ENCODE measurements around the gene SULT4A1.

SULT4A1 gene

GRCh38 chr22:43845981-43846380, 16.3 kb downstream of the SULT4A1 start:
- Histone ChIP-seq H3K27ac (ENCODE audit: low read length) (no peak overlapping the region), H3K4me3 (ENCODE audit: low read length) (no peak overlapping the region), H3K9me3 (ENCODE audit: control insufficient read depth, insufficient read depth, low read length) (no peaks in the 10 kb centered on the region), H3K27me3 (ENCODE audit: control insufficient read depth, insufficient read depth, low read length) (no peaks in the 10 kb centered on the region), H3K4me1 (ENCODE audit: control insufficient read depth, insufficient read depth, low read length) (peaks cover 2% of the 10 kb centered on the region; the same call in 1 of the 2 replicates), H3K36me3 (ENCODE audit: control insufficient read depth, insufficient read depth, low read length) (no peaks in the 10 kb centered on the region)
- WGBS (ENCODE audit: insufficient coverage, insufficient read length), result no CpG with 5 or more reads among the region's 11 CpGs
- no peak for DNase-seq (ENCODE audit: low read depth, low spot score)

- no peak overlapping the region for H3K4me3 ChIP-seq (ENCODE audit: low read length)
- no peak overlapping the region for H3K27ac ChIP-seq (ENCODE audit: low read length)
- no peak for DNase-seq (ENCODE audit: low read depth, low spot score)
- H3K9me3 ChIP-seq (ENCODE audit: control insufficient read depth, insufficient read depth, low read length), result no peaks in the 10 kb centered on the region
- peaks cover 2% of the 10 kb centered on the region; the same call in 1 of the 2 replicates for H3K4me1 ChIP-seq (ENCODE audit: control insufficient read depth, insufficient read depth, low read length)
- WGBS (ENCODE audit: insufficient coverage, insufficient read length), result no CpG with 5 or more reads among the region's 31 CpGs
- H3K36me3 ChIP-seq (ENCODE audit: control insufficient read depth, insufficient read depth, low read length), result no peaks in the 10 kb centered on the region
- H3K27me3 ChIP-seq (ENCODE audit: control insufficient read depth, insufficient read depth, low read length), result no peaks in the 10 kb centered on the region
These were observed 17.5 kb downstream of the SULT4A1 start for GRCh38 chr22:43844560-43845545.

GRCh38 chr22:43843783-43844530, 18.4 kb downstream of the SULT4A1 start:
- Histone ChIP-seq H3K4me3 (ENCODE audit: low read length) (no peak overlapping the region), H3K9me3 (ENCODE audit: control insufficient read depth, insufficient read depth, low read length) (no peaks in the 10 kb centered on the region), H3K36me3 (ENCODE audit: control insufficient read depth, insufficient read depth, low read length) (no peaks in the 10 kb centered on the region), H3K4me1 (ENCODE audit: control insufficient read depth, insufficient read depth, low read length) (peaks cover 2% of the 10 kb centered on the region; the same call in 1 of the 2 replicates), H3K27me3 (ENCODE audit: control insufficient read depth, insufficient read depth, low read length) (no peaks in the 10 kb centered on the region), H3K27ac (ENCODE audit: low read length) (no peak overlapping the region)
- no CpG with 5 or more reads among the region's 21 CpGs for WGBS (ENCODE audit: insufficient coverage, insufficient read length)
- DNase-seq (ENCODE audit: low read depth, low spot score), result no peak

- no peak overlapping the region for H3K27ac ChIP-seq (ENCODE audit: low read length)
These were observed 20.6 kb downstream of the SULT4A1 start for GRCh38 chr22:43841742-43842141.

GRCh38 chr22:43840851-43841250, 21.5 kb downstream of the SULT4A1 start:
- no peaks in the 10 kb centered on the region for H3K27me3 ChIP-seq (ENCODE audit: control insufficient read depth, insufficient read depth, low read length)
- DNase-seq (ENCODE audit: low read depth, low spot score), result no peak
- H3K27ac ChIP-seq (ENCODE audit: low read length), result no peak overlapping the region
- H3K4me3 ChIP-seq (ENCODE audit: low read length), result no peak overlapping the region
- H3K4me1 ChIP-seq (ENCODE audit: control insufficient read depth, insufficient read depth, low read length), result no peaks in the 10 kb centered on the region
- no peaks in the 10 kb centered on the region for H3K9me3 ChIP-seq (ENCODE audit: control insufficient read depth, insufficient read depth, low read length)
- WGBS (ENCODE audit: insufficient coverage, insufficient read length), result no CpG with 5 or more reads among the region's 16 CpGs
- H3K36me3 ChIP-seq (ENCODE audit: control insufficient read depth, insufficient read depth, low read length), result peaks cover 10% of the 10 kb centered on the region

More at GRCh38 chr22:43841742-43842141, 20.6 kb downstream of the SULT4A1 start:
- H3K4me1 ChIP-seq (ENCODE audit: control insufficient read depth, insufficient read depth, low read length), result peaks cover 2% of the 10 kb centered on the region; the same call in 1 of the 2 replicates
- no peaks in the 10 kb centered on the region for H3K9me3 ChIP-seq (ENCODE audit: control insufficient read depth, insufficient read depth, low read length)
- no peak overlapping the region for H3K4me3 ChIP-seq (ENCODE audit: low read length)
- H3K27me3 ChIP-seq (ENCODE audit: control insufficient read depth, insufficient read depth, low read length), result no peaks in the 10 kb centered on the region
- peaks cover 9% of the 10 kb centered on the region for H3K36me3 ChIP-seq (ENCODE audit: control insufficient read depth, insufficient read depth, low read length)
- no CpG with 5 or more reads among the region's 21 CpGs for WGBS (ENCODE audit: insufficient coverage, insufficient read length)
- DNase-seq (ENCODE audit: low read depth, low spot score), result no peak

GRCh38 chr22:43840431-43840830, 21.9 kb downstream of the SULT4A1 start:
- Histone ChIP-seq H3K4me3 (ENCODE audit: low read length) (no peak overlapping the region), H3K4me1 (ENCODE audit: control insufficient read depth, insufficient read depth, low read length) (no peaks in the 10 kb centered on the region), H3K9me3 (ENCODE audit: control insufficient read depth, insufficient read depth, low read length) (no peaks in the 10 kb centered on the region), H3K36me3 (ENCODE audit: control insufficient read depth, insufficient read depth, low read length) (peaks cover 13% of the 10 kb centered on the region), H3K27ac (ENCODE audit: low read length) (no peak overlapping the region), H3K27me3 (ENCODE audit: control insufficient read depth, insufficient read depth, low read length) (no peaks in the 10 kb centered on the region)
- no peak for DNase-seq (ENCODE audit: low read depth, low spot score)
- no CpG with 5 or more reads among the region's 13 CpGs for WGBS (ENCODE audit: insufficient coverage, insufficient read length)

GRCh38 chr22:43839781-43840180, 22.5 kb downstream of the SULT4A1 start:
- DNase-seq (ENCODE audit: low read depth, low spot score), result no peak

GRCh38 chr22:43838571-43839307, 23.6 kb downstream of the SULT4A1 start:
- Histone ChIP-seq H3K9me3 (ENCODE audit: control insufficient read depth, insufficient read depth, low read length) (no peaks in the 10 kb centered on the region), H3K36me3 (ENCODE audit: control insufficient read depth, insufficient read depth, low read length) (peaks cover 13% of the 10 kb centered on the region), H3K27ac (ENCODE audit: low read length) (no peak overlapping the region), H3K4me3 (ENCODE audit: low read length) (no peak overlapping the region), H3K27me3 (ENCODE audit: control insufficient read depth, insufficient read depth, low read length) (no peaks in the 10 kb centered on the region), H3K4me1 (ENCODE audit: control insufficient read depth, insufficient read depth, low read length) (no peaks in the 10 kb centered on the region)
- no CpG with 5 or more reads among the region's 25 CpGs for WGBS (ENCODE audit: insufficient coverage, insufficient read length)
- no peak for DNase-seq (ENCODE audit: low read depth, low spot score)

More at GRCh38 chr22:43839781-43840180, 22.5 kb downstream of the SULT4A1 start:
- no peak overlapping the region for H3K27ac ChIP-seq (ENCODE audit: low read length)
- no CpG with 5 or more reads among the region's 8 CpGs for WGBS (ENCODE audit: insufficient coverage, insufficient read length)
- no peaks in the 10 kb centered on the region for H3K9me3 ChIP-seq (ENCODE audit: control insufficient read depth, insufficient read depth, low read length)
- no peaks in the 10 kb centered on the region for H3K4me1 ChIP-seq (ENCODE audit: control insufficient read depth, insufficient read depth, low read length)
- peaks cover 13% of the 10 kb centered on the region for H3K36me3 ChIP-seq (ENCODE audit: control insufficient read depth, insufficient read depth, low read length)
- no peaks in the 10 kb centered on the region for H3K27me3 ChIP-seq (ENCODE audit: control insufficient read depth, insufficient read depth, low read length)
- no peak overlapping the region for H3K4me3 ChIP-seq (ENCODE audit: low read length)

- Histone ChIP-seq H3K27ac (ENCODE audit: low read length) (no peak overlapping the region), H3K36me3 (ENCODE audit: control insufficient read depth, insufficient read depth, low read length) (peaks cover 13% of the 10 kb centered on the region), H3K9me3 (ENCODE audit: control insufficient read depth, insufficient read depth, low read length) (no peaks in the 10 kb centered on the region), H3K27me3 (ENCODE audit: control insufficient read depth, insufficient read depth, low read length) (no peaks in the 10 kb centered on the region), H3K4me1 (ENCODE audit: control insufficient read depth, insufficient read depth, low read length) (no peaks in the 10 kb centered on the region), H3K4me3 (ENCODE audit: low read length) (no peak overlapping the region)
- no CpG with 5 or more reads among the region's 10 CpGs for WGBS (ENCODE audit: insufficient coverage, insufficient read length)
- no peak for DNase-seq (ENCODE audit: low read depth, low spot score)
These were observed 24.2 kb downstream of the SULT4A1 start for GRCh38 chr22:43838161-43838560.

- peaks cover 13% of the 10 kb centered on the region for H3K36me3 ChIP-seq (ENCODE audit: control insufficient read depth, insufficient read depth, low read length)
- H3K4me1 ChIP-seq (ENCODE audit: control insufficient read depth, insufficient read depth, low read length), result no peaks in the 10 kb centered on the region
- no CpG with 5 or more reads among the region's 9 CpGs for WGBS (ENCODE audit: insufficient coverage, insufficient read length)
- no peak overlapping the region for H3K27ac ChIP-seq (ENCODE audit: low read length)
- H3K4me3 ChIP-seq (ENCODE audit: low read length), result no peak overlapping the region
- H3K9me3 ChIP-seq (ENCODE audit: control insufficient read depth, insufficient read depth, low read length), result no peaks in the 10 kb centered on the region
- H3K27me3 ChIP-seq (ENCODE audit: control insufficient read depth, insufficient read depth, low read length), result no peaks in the 10 kb centered on the region
- no peak for DNase-seq (ENCODE audit: low read depth, low spot score)
These were observed 24.6 kb downstream of the SULT4A1 start for GRCh38 chr22:43837666-43838065.

All from iPS DF 6.9 (cell line).